Endothelial cell of umbilical vein (primary cell): Measurements from ENCODE around the gene CDK17. TPM values are rescaled to one million over a fixed set of nuclear protein-coding genes. Genes with fewer than 3 reads are reported as not detected.

Source experiments
- BruUV-seq: library from RNA; stranded (reverse); fragments of 400-500 nt; replicated peaks from 2 replicates; lab custom pipeline; 2021; lab: Mats Ljungman, UMichigan
- CTCF ChIA-PET: fragments of 300-600, 350-600 bp; sonication (Branson Sonifier 250); formaldehyde crosslinking; loops from one replicate; lab custom pipeline; 2021; ENCODE audit warnings: antibody characterized with exemption, inconsistent platforms; lab: Charles Lee
- POLR2A ChIA-PET: fragments of 300-600, 350-600 bp; sonication (Branson Sonifier 250); formaldehyde crosslinking; loops from one replicate; lab custom pipeline; 2021; ENCODE audit warnings: antibody characterized with exemption, inconsistent platforms; lab: Charles Lee
- DNase-seq: peaks from one replicate; pipeline ENCODE4 v3.0.0-alpha.2; 2011; ENCODE audit warnings: low read depth, low spot score
- FAIRE-seq: peaks from 2 replicates; lab custom pipeline; 2011; peaks lifted over from hg19 to GRCh38; lab: Jason Lieb, UNC
- H2AFZ ChIP-seq: 2 replicates; pipeline ENCODE4 v1.6.0; 2012; ENCODE audit warnings: low read depth, low read length, control low read depth, inconsistent platforms
- H3K27ac ChIP-seq: 2 replicates; pipeline ENCODE4 v1.5.1; 2011; ENCODE audit warnings: low read depth, mild to moderate bottlenecking, control low read depth, low read length, moderate library complexity; ENCODE audit not compliant: insufficient read depth
- H3K27me3 ChIP-seq, 2 experiments: 2 replicates each; pipeline versions ENCODE4 v1.6.0 to v1.6.1; 2011; ENCODE audit warnings: low read length in 2 of 2, mixed read lengths in 1 of 2; ENCODE audit not compliant: control insufficient read depth in 2 of 2, insufficient read depth in 2 of 2
- H3K36me3 ChIP-seq, 2 experiments: 2 replicates in 1 of 2; 3 replicates in 1 of 2; pipeline ENCODE4 v1.5.1; 2011; ENCODE audit warnings: low read length in 2 of 2, mild to moderate bottlenecking in 1 of 2, moderate library complexity in 1 of 2; ENCODE audit not compliant: control insufficient read depth in 2 of 2, insufficient read depth in 2 of 2; ENCODE audit errors: extremely low read depth in 1 of 2
- H3K4me1 ChIP-seq: 3 replicates; pipeline ENCODE4 v1.5.1; 2011; ENCODE audit warnings: mild to moderate bottlenecking, low read length; ENCODE audit not compliant: control insufficient read depth, insufficient read depth; ENCODE audit errors: extremely low read depth
- H3K4me2 ChIP-seq: 2 replicates; pipeline ENCODE4 v1.6.1; 2011; ENCODE audit warnings: low read length, control low read depth, mixed read lengths; ENCODE audit not compliant: insufficient read depth
- H3K4me3 ChIP-seq, 3 experiments: fragments of 200-600 bp in 1 of 3; sonication (generic), shearing (Covaris generic) in 1 of 3; replicated peaks in 1 of 3; 2 replicates each; pipeline ENCODE4 v1.5.1; 2011 to 2016; ENCODE audit warnings: control low read depth in 3 of 3, low read length in 3 of 3, mild to moderate bottlenecking in 2 of 3, inconsistent platforms in 1 of 3, low read depth in 1 of 3, moderate library complexity in 1 of 3; ENCODE audit not compliant: insufficient read depth in 1 of 3
- H3K79me2 ChIP-seq: 2 replicates; pipeline ENCODE4 v1.6.0; 2012; ENCODE audit warnings: low read length, inconsistent platforms; ENCODE audit not compliant: control insufficient read depth, insufficient read depth
- H3K9ac ChIP-seq: replicated peaks from 2 replicates; pipeline ENCODE3; 2011; ENCODE audit warnings: low read length, control low read depth; ENCODE audit not compliant: insufficient read depth; ENCODE audit errors: extremely low read depth
- H3K9me1 ChIP-seq: replicated peaks from 3 replicates; pipeline ENCODE4 v1.6.0; 2011; ENCODE audit warnings: mild to moderate bottlenecking, low read length; ENCODE audit not compliant: control insufficient read depth, insufficient read depth; ENCODE audit errors: extremely low read depth
- H3K9me3 ChIP-seq: replicated peaks from 2 replicates; pipeline ENCODE4 v1.5.1; 2012; ENCODE audit warnings: low read length, inconsistent platforms; ENCODE audit not compliant: control insufficient read depth, insufficient read depth
- H4K20me1 ChIP-seq: replicated peaks from 2 replicates; pipeline ENCODE3; 2011; ENCODE audit warnings: mild to moderate bottlenecking, low read length; ENCODE audit not compliant: control insufficient read depth, insufficient read depth; ENCODE audit errors: extremely low read depth
- EZH2 ChIP-seq: IDR thresholded peaks from 2 replicates; pipeline ENCODE4 v1.6.1; 2012; ENCODE audit warnings: borderline replicate concordance, low read depth, mild to moderate bottlenecking, moderate library complexity, low read length, inconsistent platforms; ENCODE audit not compliant: severe bottlenecking
- FOS ChIP-seq: IDR thresholded peaks from 2 replicates; pipeline ENCODE4 v1.6.1; 2011; ENCODE audit warnings: mild to moderate bottlenecking, low read length, moderate library complexity, borderline replicate concordance; ENCODE audit not compliant: insufficient read depth
- JUN ChIP-seq: IDR thresholded peaks from 2 replicates; pipeline ENCODE4 v1.6.1; 2011; ENCODE audit warnings: borderline replicate concordance, low read depth; ENCODE audit not compliant: insufficient read length, insufficient read depth
- MYC ChIP-seq: IDR thresholded peaks from one replicate; pipeline ENCODE4 v1.6.1; 2011; ENCODE audit warnings: mild to moderate bottlenecking, low read depth, low read length
- POLR2A ChIP-seq: IDR thresholded peaks from 2 replicates; pipeline ENCODE4 v1.6.1; 2012; ENCODE audit warnings: low read depth, mild to moderate bottlenecking, control low read depth, low read length
- POLR2AphosphoS5 ChIP-seq: IDR thresholded peaks from 2 replicates; pipeline ENCODE4 v1.6.1; 2012; ENCODE audit warnings: low read depth, mild to moderate bottlenecking, control low read depth, low read length, moderate library complexity; ENCODE audit not compliant: insufficient read depth
- dilution Hi-C: fragments of 300-500 bp; cut with MboI; formaldehyde crosslinking; loops from one replicate; pipeline ENCODE4 v1.15.0; 2019; ENCODE audit warnings: low sequenced_read_pairs; ENCODE audit not compliant: extremely low pct_ligation_motif_present
- intact Hi-C: fragments of 100-400 bp; cut with micrococcal nuclease; formaldehyde crosslinking; loops from one replicate; pipeline ENCODE4 v1.10.0; 2022
- polyA plus RNA-seq, 4 experiments: library from polyadenylated mRNA; depleted of rRNA in 3 of 4; stranded (reverse) in 3 of 4; unstranded in 1 of 4; fragments of >200 nt; gene quantifications; 2 replicates each; pipeline versions ENCODE4 v1.2.1 to v1.2.3, GENCODE V29; 2011 to 2012; ENCODE audit warnings: missing spikeins in 1 of 4
- total RNA-seq: library from RNA; stranded (reverse); gene quantifications from 2 replicates; pipeline ENCODE4 v1.2.3, GENCODE V29; 2021

Gene CDK17
- total and polyA plus RNA-seq, 2 donors (not counting 3 experiments of a cell fraction or from before 2014, with no cell fraction given): 61.1 to 176 TPM

DNA sequence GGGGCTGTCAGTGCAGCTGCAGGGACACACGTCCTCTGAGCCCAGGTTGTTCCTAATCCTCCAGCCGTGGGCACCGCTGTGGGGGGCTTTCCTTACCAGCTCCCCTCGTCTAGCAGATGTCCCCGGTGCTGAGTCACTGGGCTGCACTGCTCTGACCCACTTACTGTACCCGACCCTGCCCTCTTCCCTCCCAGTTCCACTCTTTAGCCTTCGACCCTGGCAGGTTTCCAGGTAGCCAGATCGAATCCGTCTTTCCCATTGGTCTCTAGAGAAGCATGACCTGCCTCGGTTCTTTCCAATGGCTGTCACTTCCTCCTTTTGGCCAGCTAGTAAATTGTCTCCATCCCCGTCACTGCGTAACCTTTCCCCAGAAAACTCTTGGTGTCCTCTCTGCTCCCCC lies 157.6 kb downstream of the CDK17 start:
- Histone ChIP-seq H3K4me3 (no peak overlapping the region), H3K79me2 (peaks cover 98% of the 10 kb centered on the region), H3K27ac (peak overlapping the region; percentile 52), H3K4me1 (peaks cover 61% of the 10 kb centered on the region), H3K36me3 (peaks cover 19 to 42% of the 10 kb centered on the region in 2 experiments), H4K20me1 (peaks cover 18% of the 10 kb centered on the region), H3K9me1 (no peaks in the 10 kb centered on the region), H3K9me3 (no peaks in the 10 kb centered on the region), H3K27me3 (no peaks in the 10 kb centered on the region), H3K9ac (no peak overlapping the region), H3K4me2 (no peak overlapping the region), H2AFZ (no peak overlapping the region)
- dilution Hi-C loops (no loop called here), intact Hi-C loops (no loop called here)
- no peak for TF ChIP-seq MYC
- no peak for TF ChIP-seq POLR2AphosphoS5
- TF ChIP-seq JUN: no peak
- TF ChIP-seq EZH2: no peak
- CTCF ChIA-PET: interaction anchor here (0.8 to 1.1 kb wide), 2 partner anchors 9 to 23 kb away, joined by 3 to 4 read pairs; no protein-coding TSS in a partner anchor
- BruUV-seq: no TSS peak
- POLR2A ChIA-PET: no interaction called here
- DNase-seq (no peak), FAIRE-seq (no peak)

DNA sequence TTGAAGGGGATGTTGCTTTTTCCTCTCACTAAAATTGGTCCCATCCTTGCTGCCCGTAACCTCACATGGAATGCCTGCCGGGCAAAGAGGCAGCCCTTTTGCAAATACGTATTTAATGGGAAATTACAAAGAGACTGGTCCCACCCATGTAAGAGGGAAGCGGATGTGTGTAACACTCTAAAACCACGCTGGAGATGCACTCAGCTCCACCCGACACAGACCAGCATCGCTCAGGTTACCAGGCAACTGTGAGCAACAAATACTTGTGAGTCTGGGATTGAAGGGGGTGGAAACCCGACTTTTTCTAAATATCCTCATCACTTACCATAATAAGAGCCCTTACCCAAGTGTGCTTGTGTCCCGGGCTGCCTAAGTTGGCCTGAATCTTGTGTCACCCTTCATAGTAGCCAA lies 158.4 kb downstream of the CDK17 start:
- no peaks in the 10 kb centered on the region for H3K27me3 ChIP-seq
- H3K9me3 ChIP-seq: no peaks in the 10 kb centered on the region
- peak overlapping the region; percentile 64 for H3K27ac ChIP-seq
- peaks cover 97% of the 10 kb centered on the region for H3K79me2 ChIP-seq
- H3K4me1 ChIP-seq: peaks cover 67% of the 10 kb centered on the region
- intact Hi-C loops: no loop called here
- peak; percentile 10 for TF ChIP-seq POLR2A
- no peak for TF ChIP-seq JUN
- TF ChIP-seq POLR2AphosphoS5: no peak
- TF ChIP-seq FOS: no peak
- dilution Hi-C loops: no loop called here
- CTCF ChIA-PET: interaction anchor here (0.8 to 1.1 kb wide), 2 partner anchors 10 to 22 kb away, joined by 3 to 4 read pairs; no protein-coding TSS in a partner anchor
- peak; percentile 52 for DNase-seq
- peaks cover 15 to 39% of the 10 kb centered on the region in 2 experiments for H3K36me3 ChIP-seq
- no TSS peak for BruUV-seq
- no peaks in the 10 kb centered on the region for H3K9me1 ChIP-seq
- POLR2A ChIA-PET: no interaction called here
- H3K4me3 ChIP-seq: no peak overlapping the region
- H3K4me2 ChIP-seq: no peak overlapping the region
- H3K9ac ChIP-seq: no peak overlapping the region
- H2AFZ ChIP-seq: no peak overlapping the region
- peaks cover 18% of the 10 kb centered on the region for H4K20me1 ChIP-seq
- no peak for FAIRE-seq
